NCI-H2171 (cell line): ENCODE results near the gene ATXN7L3.
"Not testable (repeated sequence)": the region's sequence is repeated elsewhere in the genome, so short reads cannot be mapped to it uniquely, and the experiment has no call there.

Source experiments
- DNase-seq: peaks from one replicate; lab custom pipeline; 2025; lab: John Stamatoyannopoulos, UW

The ATXN7L3 gene

DNA sequence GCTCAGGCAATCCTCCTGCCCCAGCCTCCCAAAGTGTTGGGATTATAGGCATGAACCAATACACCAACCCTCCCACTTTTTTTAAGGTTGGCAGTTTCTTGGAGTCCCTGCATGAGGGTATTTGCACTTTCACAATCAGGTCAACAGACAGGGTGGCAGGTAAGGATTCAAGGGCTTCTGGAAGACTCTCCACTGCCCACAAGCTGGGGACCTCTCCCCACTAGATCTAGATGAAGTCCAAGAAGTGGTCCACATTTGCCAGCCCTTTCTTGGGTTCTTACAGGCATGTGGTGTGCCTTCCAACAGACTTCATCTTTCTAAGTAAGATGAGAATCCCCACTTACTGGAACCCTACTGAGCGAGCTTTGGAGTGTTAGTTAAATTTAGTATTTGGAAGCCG, 25.3 kb downstream of the ATXN7L3 start:
- no peak for DNase-seq

DNA sequence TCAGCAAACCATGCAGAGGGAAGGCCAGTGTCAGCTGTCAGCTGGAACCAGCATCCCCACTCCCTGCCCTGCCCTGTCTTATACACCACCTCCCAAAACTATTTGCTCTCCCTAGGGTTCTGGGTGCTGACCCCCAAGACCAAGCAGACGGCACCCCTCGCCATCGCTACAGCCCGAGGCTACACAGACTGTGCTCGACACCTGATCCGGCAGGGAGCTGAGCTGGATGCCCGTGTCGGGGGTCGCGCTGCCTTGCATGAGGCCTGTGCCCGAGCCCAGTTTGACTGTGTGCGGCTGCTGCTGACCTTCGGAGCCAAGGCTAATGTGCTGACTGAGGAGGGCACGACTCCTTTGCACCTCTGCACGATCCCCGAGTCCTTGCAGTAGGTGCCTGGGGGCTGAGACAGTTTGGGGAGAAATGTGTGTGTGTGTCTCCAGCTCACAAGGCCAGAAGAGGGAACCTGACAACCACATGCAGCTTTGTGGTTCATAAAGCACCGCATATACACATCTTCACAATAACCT, 27.7 kb downstream of the ATXN7L3 start:
- DNase-seq, result no peak

- no peak for DNase-seq
Observed at GRCh38 chr17:44170499-44171201, 29.0 kb downstream of the ATXN7L3 start, which contains the start of gene ASB16. Gene ASB16 (plus strand): TSS chr17:44170704. CDS start chr17:44170790, 86 bp downstream.

DNA sequence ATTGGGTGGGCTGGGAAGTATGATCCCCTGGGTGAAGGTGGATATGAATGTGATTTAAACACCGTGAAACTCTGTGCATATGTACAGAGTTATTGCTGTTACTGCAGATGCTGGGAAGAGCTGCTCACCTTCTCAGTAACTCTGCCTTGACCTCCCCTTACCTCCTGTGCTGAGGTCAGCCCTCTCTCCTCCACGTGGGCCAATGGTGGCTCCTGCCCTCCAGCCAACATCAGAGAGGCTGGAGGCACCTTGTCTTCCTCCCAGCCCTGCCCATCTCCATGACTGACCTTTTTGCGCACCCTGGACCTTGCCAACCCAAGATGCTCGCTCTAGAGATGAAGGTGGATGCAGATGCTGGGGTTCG, 29.6 kb downstream of the ATXN7L3 start:
- no peak for DNase-seq

GRCh38 chr17:44167181-44167861, 32.4 kb downstream of the ATXN7L3 start:
- no peak for DNase-seq

DNA sequence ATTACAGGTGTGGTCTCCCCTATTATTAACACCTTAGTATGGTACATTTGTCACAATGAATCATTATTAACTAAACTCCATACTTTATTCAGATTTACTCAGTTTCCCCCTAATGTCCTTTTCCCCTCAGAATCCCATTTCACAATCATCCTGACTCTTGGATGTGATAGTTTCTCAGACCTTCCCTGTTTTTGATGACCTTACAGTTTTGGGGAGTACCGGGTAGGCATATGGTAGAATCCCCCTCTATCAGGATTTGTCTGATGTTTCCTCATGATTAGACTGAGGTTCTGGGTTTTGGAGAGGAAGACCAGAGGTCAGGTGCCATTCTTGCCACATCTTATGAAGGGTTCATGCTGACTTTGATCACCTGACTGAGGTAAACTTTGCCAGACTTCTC, 35.2 kb downstream of the ATXN7L3 start:
- DNase-seq, result no peak

DNA sequence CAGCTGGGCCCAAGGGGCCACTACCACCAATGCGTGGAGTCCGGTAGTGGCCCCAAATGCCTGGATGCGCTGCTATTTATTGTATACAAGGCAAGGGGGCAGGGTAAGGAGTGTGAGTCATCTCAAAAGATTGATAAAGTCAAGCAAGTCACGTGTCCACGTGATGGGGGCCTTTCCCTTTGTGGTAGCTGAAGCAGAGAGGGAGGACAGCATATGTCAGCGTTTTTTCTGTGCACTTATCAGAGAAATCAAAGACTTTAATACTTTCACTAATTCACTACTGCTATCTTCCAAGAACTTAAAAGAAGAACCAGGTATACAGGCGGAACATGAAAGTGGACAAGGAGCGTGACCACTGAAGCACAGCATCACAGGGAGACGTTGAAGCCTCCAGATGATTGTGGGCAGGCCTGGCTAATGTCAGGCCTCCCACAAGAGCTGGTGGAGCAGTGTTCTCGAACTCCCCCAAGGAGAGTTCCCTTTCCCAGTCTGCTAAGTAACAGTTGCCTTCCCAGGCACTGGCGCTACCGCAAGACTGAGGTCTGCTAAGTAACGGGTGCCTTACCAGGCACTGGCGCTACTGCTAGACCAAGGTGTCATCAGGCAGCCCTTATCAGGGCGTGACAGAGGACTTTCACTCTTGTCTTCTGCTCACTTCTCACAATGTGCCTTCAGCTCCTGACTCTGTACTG, 40.0 kb downstream of the ATXN7L3 start:
- no peak for DNase-seq

GRCh38 chr17:44155488-44155887, 44.2 kb downstream of the ATXN7L3 start:
- peak; percentile 79 for DNase-seq

DNA sequence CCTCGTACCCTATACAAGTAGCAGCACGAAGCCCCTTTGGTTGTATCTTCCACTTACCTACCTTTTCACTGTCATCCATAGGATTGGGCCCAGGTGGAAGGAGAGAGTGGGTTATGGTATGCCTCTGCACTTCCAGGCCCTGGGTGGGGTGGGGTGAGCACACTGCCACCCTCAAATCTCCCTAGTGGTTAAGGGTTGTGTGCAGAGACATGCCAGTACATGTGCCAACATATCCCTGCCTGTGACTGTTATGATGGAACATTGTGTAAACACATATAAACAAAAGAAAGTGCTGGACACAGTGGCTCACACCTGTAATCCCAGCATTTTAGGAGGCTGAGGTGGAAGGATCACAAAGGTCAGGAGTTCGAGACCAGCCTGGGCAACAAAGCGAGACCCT, 46.8 kb downstream of the ATXN7L3 start:
- no peak for DNase-seq

GRCh38 chr17:44149750-44150329, 49.8 kb downstream of the ATXN7L3 start:
- no peak for DNase-seq

GRCh38 chr17:44149066-44149465, 50.6 kb downstream of the ATXN7L3 start:
- not testable (repeated sequence) for DNase-seq

GRCh38 chr17:44147812-44148211, 51.9 kb downstream of the ATXN7L3 start:
- DNase-seq, result no peak

GRCh38 chr17:44146375-44147346, 53.0 kb downstream of the ATXN7L3 start:
- DNase-seq, result no peak

DNA sequence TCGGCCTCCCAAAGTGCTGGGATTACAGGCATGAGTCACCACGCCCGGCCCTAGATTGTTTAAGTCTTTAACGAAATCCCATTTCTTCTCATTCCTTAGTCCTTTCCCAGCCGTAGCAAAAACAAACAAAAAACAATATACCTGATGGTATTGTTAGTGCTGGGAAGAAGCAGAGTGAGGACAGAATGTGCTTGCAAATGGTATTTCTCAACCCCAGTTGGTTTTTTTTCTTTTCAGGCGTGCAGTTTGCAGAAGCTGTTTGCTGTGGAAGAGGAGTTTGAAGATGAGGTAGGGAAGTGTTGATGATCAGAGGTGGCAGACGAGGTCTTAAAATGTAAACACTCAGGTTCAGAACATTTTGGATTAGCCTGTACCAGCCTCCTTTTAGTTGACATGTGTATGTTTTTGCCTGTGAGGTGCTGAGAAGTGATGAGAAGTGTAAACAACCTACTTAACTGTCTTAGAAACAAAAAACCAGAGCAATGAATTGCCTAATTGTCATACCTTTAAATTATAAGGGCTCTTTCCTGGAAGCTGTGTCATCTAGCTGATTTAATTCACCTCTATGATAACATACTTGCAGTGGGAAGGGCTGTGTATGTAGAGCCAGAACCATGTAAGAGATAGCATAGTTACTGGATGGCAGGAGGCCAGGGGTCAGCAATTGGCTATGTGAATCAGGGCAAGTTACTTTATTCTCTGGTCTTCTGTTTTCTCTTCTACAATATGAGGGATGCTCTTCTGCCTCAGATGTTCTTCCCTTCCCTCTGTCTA, 54.5 kb downstream of the ATXN7L3 start:
- DNase-seq, result no peak

DNA sequence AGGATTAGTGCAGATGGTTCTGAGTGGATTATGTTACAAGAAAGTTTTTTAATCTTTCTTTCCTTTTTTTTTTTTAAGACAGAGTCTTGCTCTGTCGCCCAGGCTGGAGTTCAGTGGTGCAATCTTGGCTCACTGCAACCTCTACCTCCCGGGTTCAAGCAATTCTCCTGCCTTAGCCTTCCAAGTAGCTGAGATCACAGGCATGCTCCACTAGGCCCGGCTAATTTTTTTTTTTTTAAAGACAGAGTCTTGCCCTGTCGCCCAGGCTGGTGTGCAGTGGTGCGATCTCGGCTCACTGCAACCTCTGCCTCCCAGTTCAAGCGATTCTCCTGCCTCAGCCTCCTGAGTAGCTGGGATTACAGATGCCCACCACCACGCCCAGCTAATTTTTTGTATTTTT, 55.8 kb downstream of the ATXN7L3 start:
- DNase-seq, result not testable (repeated sequence)
